Glutamatergic neuron (in vitro differentiated cells): ENCODE measurements around the gene PPP1R7. TPM values are rescaled to one million over a fixed set of nuclear protein-coding genes. Genes with fewer than 3 reads are reported as not detected.

Experiments
- DNase-seq: peaks from one replicate; pipeline ENCODE4 v3.0.0; 2022
- H3K27ac Mint-ChIP-seq: one replicate; pipeline ENCODE4 v1.8.0; 2020; ENCODE audit warnings: mild to moderate bottlenecking, mixed read lengths, inconsistent platforms; ENCODE audit not compliant: unreplicated experiment
- H3K27me3 Mint-ChIP-seq: one replicate; pipeline ENCODE4 v1.8.0; 2020; ENCODE audit warnings: mild to moderate bottlenecking, moderate library complexity, mixed read lengths, inconsistent platforms; ENCODE audit not compliant: unreplicated experiment
- H3K36me3 Mint-ChIP-seq: one replicate; pipeline ENCODE4 v1.8.0; 2020; ENCODE audit warnings: mild to moderate bottlenecking, mixed read lengths, inconsistent platforms; ENCODE audit not compliant: unreplicated experiment
- H3K4me1 Mint-ChIP-seq: one replicate; pipeline ENCODE4 v1.8.0; 2020; ENCODE audit warnings: mild to moderate bottlenecking, low read depth, mixed read lengths, inconsistent platforms; ENCODE audit not compliant: unreplicated experiment
- H3K4me3 Mint-ChIP-seq: one replicate; pipeline ENCODE4 v1.8.0; 2020; ENCODE audit warnings: mild to moderate bottlenecking, mixed read lengths, inconsistent platforms; ENCODE audit not compliant: unreplicated experiment
- H3K9me3 Mint-ChIP-seq: one replicate; pipeline ENCODE4 v1.8.0; 2020; ENCODE audit warnings: mild to moderate bottlenecking, moderate library complexity, mixed read lengths, inconsistent platforms; ENCODE audit not compliant: unreplicated experiment
- total RNA-seq: library from RNA; stranded (reverse); fragmentation: NEBNext Ultra II Directional; extraction: Animal tissue kit (Norgen Biotek cat#: 25700); gene quantifications from one replicate; pipeline ENCODE4 v1.2.1, GENCODE V29; 2021; ENCODE audit not compliant: unreplicated experiment
- TF ChIP-seq, protein P1 (sequence below): fragments of 200-600 bp; sonication (generic); IDR thresholded peaks from one replicate; pipeline ENCODE4 v1.5.0; 2021; ENCODE audit not compliant: partially characterized antibody, unreplicated experiment

PPP1R7 gene
- total RNA-seq, 1 donor from 2014 or later = 53.9 TPM

GRCh38 chr2:241217320-241218031 lies 67.2 kb downstream of the PPP1R7 start:
- peak; percentile 79 for DNase-seq
- Mint-ChIP-seq H3K27me3 (peaks cover 3% of the 10 kb centered on the region), H3K9me3 (peaks cover 2% of the 10 kb centered on the region), H3K4me3 (peak overlapping the region; percentile 77), H3K27ac (peak overlapping the region; percentile 43), H3K4me1 (peaks cover 2% of the 10 kb centered on the region), H3K36me3 (no peaks in the 10 kb centered on the region)
- TF ChIP-seq, protein P1, sequence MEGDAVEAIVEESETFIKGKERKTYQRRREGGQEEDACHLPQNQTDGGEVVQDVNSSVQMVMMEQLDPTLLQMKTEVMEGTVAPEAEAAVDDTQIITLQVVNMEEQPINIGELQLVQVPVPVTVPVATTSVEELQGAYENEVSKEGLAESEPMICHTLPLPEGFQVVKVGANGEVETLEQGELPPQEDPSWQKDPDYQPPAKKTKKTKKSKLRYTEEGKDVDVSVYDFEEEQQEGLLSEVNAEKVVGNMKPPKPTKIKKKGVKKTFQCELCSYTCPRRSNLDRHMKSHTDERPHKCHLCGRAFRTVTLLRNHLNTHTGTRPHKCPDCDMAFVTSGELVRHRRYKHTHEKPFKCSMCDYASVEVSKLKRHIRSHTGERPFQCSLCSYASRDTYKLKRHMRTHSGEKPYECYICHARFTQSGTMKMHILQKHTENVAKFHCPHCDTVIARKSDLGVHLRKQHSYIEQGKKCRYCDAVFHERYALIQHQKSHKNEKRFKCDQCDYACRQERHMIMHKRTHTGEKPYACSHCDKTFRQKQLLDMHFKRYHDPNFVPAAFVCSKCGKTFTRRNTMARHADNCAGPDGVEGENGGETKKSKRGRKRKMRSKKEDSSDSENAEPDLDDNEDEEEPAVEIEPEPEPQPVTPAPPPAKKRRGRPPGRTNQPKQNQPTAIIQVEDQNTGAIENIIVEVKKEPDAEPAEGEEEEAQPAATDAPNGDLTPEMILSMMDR = no peak

DNA sequence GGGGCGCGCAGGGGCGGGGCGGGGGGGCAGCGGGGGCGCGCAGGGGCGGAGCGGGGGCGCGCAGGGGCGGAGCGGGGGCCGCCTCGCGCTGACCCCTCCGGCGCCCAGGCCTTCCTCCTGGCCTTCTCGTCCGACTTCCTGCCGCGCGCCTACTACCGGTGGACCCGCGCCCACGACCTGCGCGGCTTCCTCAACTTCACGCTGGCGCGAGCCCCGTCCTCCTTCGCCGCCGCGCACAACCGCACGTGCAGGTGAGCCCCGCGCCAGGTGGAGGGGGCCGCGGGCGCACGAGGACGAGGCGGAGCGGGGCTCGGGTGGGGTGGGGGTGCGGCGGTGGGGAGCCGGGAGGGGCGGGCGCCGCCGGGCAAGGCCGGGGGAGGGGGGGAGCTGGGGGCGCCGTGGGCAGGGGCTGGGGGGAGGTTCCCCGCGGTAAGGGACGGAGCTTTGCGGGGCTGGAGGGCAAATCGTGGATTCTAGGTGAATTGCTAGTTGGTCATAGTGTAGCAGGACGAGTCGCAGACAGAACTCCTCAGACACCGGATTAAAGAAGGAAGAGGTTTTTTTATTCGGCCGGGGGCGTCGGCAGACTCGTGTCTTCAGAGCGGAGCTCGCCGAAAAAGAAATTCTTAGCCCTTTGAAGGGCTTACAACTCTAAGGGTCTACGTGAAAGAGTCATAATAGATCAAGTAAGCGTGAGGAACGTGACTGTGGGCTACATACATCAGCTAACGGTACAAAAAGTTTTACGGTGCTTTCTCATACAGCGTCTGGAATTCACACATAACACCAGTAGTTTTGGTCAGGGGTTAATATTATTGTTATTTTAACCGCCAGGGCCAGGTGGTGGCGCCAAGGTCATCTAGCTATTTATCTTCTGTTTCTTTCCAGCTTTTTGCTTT lies 68.1 kb downstream of the PPP1R7 start:
- Mint-ChIP-seq H3K4me3 (peak overlapping the region; percentile 91), H3K27ac (peak overlapping the region; percentile 59), H3K36me3 (no peaks in the 10 kb centered on the region), H3K27me3 (peaks cover 2% of the 10 kb centered on the region), H3K9me3 (peaks cover 7% of the 10 kb centered on the region), H3K4me1 (peaks cover 5% of the 10 kb centered on the region)
- TF ChIP-seq, protein P1 = no peak
- peak; percentile 74 for DNase-seq

GRCh38 chr2:241219030-241219382 lies 68.7 kb downstream of the PPP1R7 start:
- Mint-ChIP-seq H3K4me1 (peaks cover 6% of the 10 kb centered on the region), H3K4me3 (peak overlapping the region; percentile 91), H3K36me3 (no peaks in the 10 kb centered on the region), H3K9me3 (peaks cover 7% of the 10 kb centered on the region), H3K27me3 (peaks cover 2% of the 10 kb centered on the region), H3K27ac (no peak overlapping the region)
- TF ChIP-seq, protein P1 = no peak
- no peak for DNase-seq

DNA sequence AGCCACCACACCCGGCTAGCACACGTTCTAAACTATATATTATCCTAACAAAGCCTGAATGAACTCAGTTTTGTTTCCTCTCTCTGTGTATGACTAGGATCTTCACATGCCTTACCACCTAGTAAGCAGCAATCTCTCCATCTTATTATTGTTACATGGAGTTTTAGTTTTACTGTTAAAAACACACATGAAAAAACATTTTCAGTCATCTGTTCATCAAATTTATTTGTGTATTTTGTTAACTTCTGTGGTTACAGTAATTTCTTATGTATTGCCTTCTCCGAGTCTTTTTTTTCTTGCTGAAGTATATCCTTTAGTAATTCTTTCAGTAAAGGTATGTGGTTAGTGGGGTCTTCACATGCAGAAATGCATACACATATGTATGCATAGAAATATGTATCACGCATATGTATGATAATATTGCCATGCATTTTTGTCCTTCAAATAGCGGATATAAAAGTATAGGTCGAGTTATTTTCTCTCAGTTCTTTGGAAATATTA lies 69.6 kb downstream of the PPP1R7 start:
- peaks cover 3% of the 10 kb centered on the region for H3K27me3 Mint-ChIP-seq
- H3K27ac Mint-ChIP-seq = no peak overlapping the region
- peaks cover 12% of the 10 kb centered on the region for H3K9me3 Mint-ChIP-seq
- H3K36me3 Mint-ChIP-seq = no peaks in the 10 kb centered on the region
- DNase-seq = no peak
- H3K4me1 Mint-ChIP-seq = peaks cover 13% of the 10 kb centered on the region
- H3K4me3 Mint-ChIP-seq = no peak overlapping the region
- TF ChIP-seq, protein P1 = no peak
